Gastroesophageal sphincter (tissue), 4 donors: ENCODE results near the gene DRD2. TPM values are rescaled to one million over a fixed set of nuclear protein-coding genes. Genes with fewer than 3 reads are reported as not detected.

ENCODE experiments used
- ATAC-seq: fragments of 150-250 bp; one replicate; pipeline ENCODE4 v1.9.1; 2016; ENCODE audit warnings: mild to moderate bottlenecking, moderate library complexity
- H3K27ac ChIP-seq, 4 donors: fragments of 200-600 bp; sonication (generic) in 3 of 4; 1 replicate in 3 of 4; 2 replicates in 1 of 4; pipeline ENCODE4 v1.5.1; 2016 to 2019
- H3K27me3 ChIP-seq: fragments of 200-600 bp; sonication (generic); one replicate; pipeline ENCODE4 v1.5.1; 2019
- H3K36me3 ChIP-seq, 2 donors: fragments of 200-600 bp; sonication (generic); one replicate each; pipeline ENCODE4 v1.5.1; 2019; ENCODE audit warnings: control low read depth in 1 of 2
- H3K4me1 ChIP-seq, 3 donors: fragments of 200-600 bp; sonication (generic); 1 replicate in 2 of 3; 2 replicates in 1 of 3; pipeline ENCODE4 v1.5.1; 2016 to 2019; ENCODE audit warnings: control low read depth in 2 of 3
- H3K4me3 ChIP-seq, 2 donors: fragments of 200-600 bp; sonication (generic); one replicate each; pipeline ENCODE4 v1.5.1; 2019; ENCODE audit warnings: mild to moderate bottlenecking in 1 of 2, moderate library complexity in 1 of 2
- H3K9me3 ChIP-seq, 3 donors: fragments of 200-600 bp; sonication (generic); one replicate each; pipeline ENCODE4 v1.5.1; 2017 to 2019; ENCODE audit warnings: control low read depth in 2 of 3
- EP300 ChIP-seq: sonication (generic); formaldehyde crosslinking; IDR thresholded peaks from one replicate; pipeline ENCODE4 v1.6.1; 2017; ENCODE audit warnings: antibody characterized with exemption, mild to moderate bottlenecking
- POLR2A ChIP-seq, 2 donors: fragments of 450-650 bp; IDR thresholded peaks; one replicate each; pipeline ENCODE4 v1.6.1; 2017; ENCODE audit warnings: antibody characterized with exemption in 2 of 2, mild to moderate bottlenecking in 2 of 2, moderate library complexity in 1 of 2
- POLR2AphosphoS5 ChIP-seq: sonication (generic); formaldehyde crosslinking; IDR thresholded peaks from one replicate; pipeline ENCODE4 v1.6.1; 2017; ENCODE audit warnings: antibody characterized with exemption
- WGBS, 2 donors: methylation state at CpG; one replicate each; pipeline ENCODE4 v1.1.5; 2018; ENCODE audit warnings: low coverage in 1 of 2; 5-methylcytosine and 5-hydroxymethylcytosine counted together
- total RNA-seq, 4 donors: library from RNA; depleted of rRNA; stranded (reverse); fragments of >200 nt; gene quantifications; one replicate each; pipeline ENCODE4 v1.1.0, GENCODE V29; 2016
- TF ChIP-seq, protein P1 (sequence below), 4 experiments: fragments of 200-600 bp in 2 of 4; fragments of 450-650 bp in 2 of 4; sonication (generic) in 1 of 4; IDR thresholded peaks; one replicate each; pipeline ENCODE4 v1.5.1; 2017 to 2019; ENCODE audit warnings: antibody characterized with exemption in 4 of 4, mild to moderate bottlenecking in 2 of 4, moderate library complexity in 2 of 4

DRD2 gene
- total RNA-seq, 4 donors from 2014 or later, result 0.13 to 0.35 TPM; not detected in 2

GRCh38 chr11:113396690-113397089, 78.5 kb downstream of the DRD2 start:
- peaks cover 0 to 3% of the 10 kb centered on the region in 2 donors for H3K36me3 ChIP-seq
- ATAC-seq, result no peak
- H3K4me3 ChIP-seq, result no peak overlapping the region
- H3K4me1 ChIP-seq, result no peaks in the 10 kb centered on the region
- no peak overlapping the region for H3K27ac ChIP-seq
- H3K27me3 ChIP-seq, result no peaks in the 10 kb centered on the region
- no peak for TF ChIP-seq EP300
- TF ChIP-seq POLR2AphosphoS5, result no peak
- no peak for TF ChIP-seq POLR2A (IDR thresholded peaks at IDR 0.05)
- TF ChIP-seq, protein P1, sequence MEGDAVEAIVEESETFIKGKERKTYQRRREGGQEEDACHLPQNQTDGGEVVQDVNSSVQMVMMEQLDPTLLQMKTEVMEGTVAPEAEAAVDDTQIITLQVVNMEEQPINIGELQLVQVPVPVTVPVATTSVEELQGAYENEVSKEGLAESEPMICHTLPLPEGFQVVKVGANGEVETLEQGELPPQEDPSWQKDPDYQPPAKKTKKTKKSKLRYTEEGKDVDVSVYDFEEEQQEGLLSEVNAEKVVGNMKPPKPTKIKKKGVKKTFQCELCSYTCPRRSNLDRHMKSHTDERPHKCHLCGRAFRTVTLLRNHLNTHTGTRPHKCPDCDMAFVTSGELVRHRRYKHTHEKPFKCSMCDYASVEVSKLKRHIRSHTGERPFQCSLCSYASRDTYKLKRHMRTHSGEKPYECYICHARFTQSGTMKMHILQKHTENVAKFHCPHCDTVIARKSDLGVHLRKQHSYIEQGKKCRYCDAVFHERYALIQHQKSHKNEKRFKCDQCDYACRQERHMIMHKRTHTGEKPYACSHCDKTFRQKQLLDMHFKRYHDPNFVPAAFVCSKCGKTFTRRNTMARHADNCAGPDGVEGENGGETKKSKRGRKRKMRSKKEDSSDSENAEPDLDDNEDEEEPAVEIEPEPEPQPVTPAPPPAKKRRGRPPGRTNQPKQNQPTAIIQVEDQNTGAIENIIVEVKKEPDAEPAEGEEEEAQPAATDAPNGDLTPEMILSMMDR (IDR thresholded peaks at IDR 0.05), result no peak
- WGBS, 2 donors, result 80% methylated on average over 1 of the region's 1 CpG; no CpG with 5 or more reads in 1 of the 2 donors
- no peaks in the 10 kb centered on the region for H3K9me3 ChIP-seq

DNA sequence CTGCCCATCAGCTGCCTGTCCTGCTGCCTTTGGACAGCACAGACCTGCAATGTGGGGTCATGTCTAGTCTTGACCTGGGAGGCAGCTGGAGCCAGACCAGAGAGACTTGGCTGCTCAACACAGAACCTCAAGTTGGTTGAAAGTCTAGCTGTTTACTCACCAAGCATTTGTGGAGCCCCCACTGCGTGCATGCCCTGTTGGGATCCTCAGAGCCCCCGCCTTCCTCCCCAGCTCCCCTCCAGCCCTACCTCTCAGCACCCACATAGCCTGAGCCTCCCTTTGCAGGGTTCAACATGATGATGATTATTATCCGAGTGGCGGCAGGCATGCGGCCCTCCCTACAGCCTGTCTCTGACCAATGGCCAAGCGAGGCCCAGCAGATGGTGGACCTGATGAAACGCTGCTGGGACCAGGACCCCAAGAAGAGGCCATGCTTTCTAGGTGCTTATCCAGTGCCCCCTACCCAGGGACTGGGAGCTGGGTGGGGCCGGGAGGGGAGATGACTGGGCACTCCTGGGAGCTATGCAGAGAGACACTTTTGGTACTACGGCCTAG, 79.3 kb downstream of the DRD2 start:
- Histone ChIP-seq H3K27ac (no peak overlapping the region), H3K4me1 (no peaks in the 10 kb centered on the region), H3K36me3 (peaks cover 0 to 3% of the 10 kb centered on the region in 2 donors), H3K27me3 (peaks cover 8% of the 10 kb centered on the region), H3K4me3 (no peak overlapping the region), H3K9me3 (no peaks in the 10 kb centered on the region)
- no peak for ATAC-seq
- TF ChIP-seq EP300 (no peak), POLR2AphosphoS5 (no peak), POLR2A (IDR thresholded peaks at IDR 0.05) (no peak)
- TF ChIP-seq, protein P1 (IDR thresholded peaks at IDR 0.05), result no peak
- WGBS, 2 donors, result 64% methylated on average over 2 of the region's 9 CpGs; no CpG with 5 or more reads in 1 of the 2 donors

- Histone ChIP-seq H3K36me3 (peaks cover 0 to 2% of the 10 kb centered on the region in 2 donors), H3K9me3 (no peaks in the 10 kb centered on the region), H3K4me1 (no peaks in the 10 kb centered on the region), H3K27me3 (peaks cover 16% of the 10 kb centered on the region), H3K27ac (no peak overlapping the region), H3K4me3 (no peak overlapping the region)
- TF ChIP-seq POLR2A (IDR thresholded peaks at IDR 0.05) (no peak), EP300 (no peak), POLR2AphosphoS5 (no peak)
- TF ChIP-seq, protein P1 (IDR thresholded peaks at IDR 0.05), result no peak
- WGBS, 2 donors, result 92% methylated on average over 5 of the region's 11 CpGs; no CpG with 5 or more reads in 1 of the 2 donors
- ATAC-seq, result no peak
Observed at GRCh38 chr11:113394919-113395318, 80.3 kb downstream of the DRD2 start.

DNA sequence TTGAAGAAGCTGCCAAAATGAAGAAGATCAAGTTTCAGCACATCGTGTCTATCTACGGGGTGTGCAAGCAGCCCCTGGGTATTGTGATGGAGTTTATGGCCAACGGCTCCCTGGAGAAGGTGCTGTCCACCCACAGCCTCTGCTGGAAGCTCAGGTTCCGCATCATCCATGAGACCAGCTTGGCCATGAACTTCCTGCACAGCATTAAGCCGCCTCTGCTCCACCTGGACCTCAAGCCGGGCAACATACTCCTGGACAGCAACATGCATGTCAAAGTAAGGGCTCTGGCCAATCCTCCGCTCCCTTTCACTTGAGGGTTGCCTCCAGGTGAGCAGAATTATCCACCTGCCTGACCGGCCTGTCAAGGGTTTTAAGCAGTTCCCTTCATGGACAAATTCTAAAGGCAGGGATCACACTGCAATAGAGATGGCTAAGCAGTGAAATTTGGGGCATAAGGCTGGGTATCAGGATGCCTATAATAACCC, 81.7 kb downstream of the DRD2 start:
- no peaks in the 10 kb centered on the region for H3K9me3 ChIP-seq
- no peak for ATAC-seq
- no peaks in the 10 kb centered on the region for H3K4me1 ChIP-seq
- no peak overlapping the region for H3K27ac ChIP-seq
- WGBS, 2 donors, result 66 to 73% methylated on average over 3 to 4 of the region's 8 CpGs
- H3K4me3 ChIP-seq, result no peak overlapping the region
- TF ChIP-seq POLR2AphosphoS5 (no peak), POLR2A (IDR thresholded peaks at IDR 0.05) (no peak), EP300 (no peak)
- TF ChIP-seq, protein P1 (IDR thresholded peaks at IDR 0.05), result no peak
- no peaks in the 10 kb centered on the region for H3K36me3 ChIP-seq
- H3K27me3 ChIP-seq, result peaks cover 29% of the 10 kb centered on the region
